Sigmoid colon (tissue), 4 donors: Measurements from ENCODE around the gene CHTF18.

Source experiments
- CTCF ChIP-seq, 4 experiments: fragments of 450-650 bp in 3 of 4; fragments of 200-600 bp in 1 of 4; IDR thresholded peaks; one replicate each; pipeline ENCODE4 v1.5.1; 2016 to 2019; ENCODE audit warnings: antibody characterized with exemption in 4 of 4, mild to moderate bottlenecking in 3 of 4, moderate library complexity in 2 of 4
- EP300 ChIP-seq, 4 donors: sonication (generic); formaldehyde crosslinking; IDR thresholded peaks; one replicate each; pipeline ENCODE4 v1.6.1; 2017; ENCODE audit warnings: antibody characterized with exemption in 4 of 4
- POLR2AphosphoS5 ChIP-seq, 4 donors: sonication (generic); formaldehyde crosslinking; IDR thresholded peaks; one replicate each; pipeline ENCODE4 v1.6.1; 2017; ENCODE audit warnings: antibody characterized with exemption in 4 of 4

- no peak for TF ChIP-seq CTCF (IDR thresholded peaks at IDR 0.05)
- TF ChIP-seq EP300 (IDR thresholded peaks at IDR 0.05): no peak
- no peak for TF ChIP-seq POLR2AphosphoS5 (IDR thresholded peaks at IDR 0.05)
Observed at GRCh38 chr16:794091-794822, 5.8 kb downstream of the CHTF18 start.
